ENCODE measurements around the gene RXRA. TPM values are rescaled to one million over a fixed set of nuclear protein-coding genes. Genes with fewer than 3 reads are reported as not detected.

Gene RXRA
- total and polyA plus RNA-seq, 4 donors = 41.5 to 116 (median 74.1) TPM

DNA sequence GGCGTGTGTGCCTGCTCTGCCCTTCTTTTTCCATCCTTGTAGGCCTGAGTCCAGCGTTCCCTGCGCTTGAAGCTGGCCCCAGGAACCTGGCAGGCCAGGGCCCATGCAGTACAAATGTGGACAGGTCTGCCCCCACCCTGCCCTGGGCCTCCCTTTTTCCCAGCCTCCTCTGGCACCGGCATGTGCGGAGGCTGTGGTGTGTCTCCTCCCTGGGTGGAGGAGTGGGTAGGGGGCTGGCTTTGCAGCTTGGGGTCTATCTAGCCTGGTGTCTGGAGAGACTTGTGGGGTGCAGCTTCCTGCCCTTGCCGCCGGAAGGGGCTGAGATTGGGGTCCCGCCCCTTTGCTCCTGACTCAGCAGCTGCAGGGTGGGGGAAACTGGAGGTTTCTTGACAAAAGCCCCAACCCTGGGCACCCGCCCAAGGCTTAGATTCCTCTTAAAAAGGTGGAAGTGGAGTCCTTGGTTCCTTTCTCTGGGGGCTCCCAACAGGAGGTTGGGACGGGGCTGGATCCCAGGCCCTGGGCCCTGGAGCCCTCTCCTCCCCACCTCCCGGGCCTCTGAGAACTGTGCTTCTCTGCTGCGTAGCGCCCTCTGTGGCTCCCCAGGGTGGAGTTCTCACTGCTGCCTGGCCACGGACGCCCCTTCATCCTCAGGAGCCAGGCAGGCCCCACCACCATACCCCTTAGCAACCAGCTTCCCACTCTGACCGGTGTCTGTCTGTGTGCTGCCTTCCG lies 18.0 kb downstream of the RXRA start:
- Histone ChIP-seq H3K9me3 (ENCODE audit: control insufficient read depth in 4 of 4, low read length in 3 of 4) (no peaks in the 10 kb centered on the region), H3K4me1 (ENCODE audit: control insufficient read depth in 4 of 4, insufficient read depth in 4 of 4, low read length in 3 of 4) (peaks cover 59 to 100% (median 96%) of the 10 kb centered on the region in 4 donors), H3K27me3 (ENCODE audit: control insufficient read depth in 4 of 4, insufficient read depth in 4 of 4, low read length in 3 of 4) (no peaks in the 10 kb centered on the region), H3K9ac (ENCODE audit: low read depth in 1 of 2, low read length in 2 of 2) (no peak overlapping the region), H3K36me3 (ENCODE audit: control insufficient read depth in 4 of 4, insufficient read depth in 3 of 4, low read depth in 1 of 4, low read length in 3 of 4) (no peaks in the 10 kb centered on the region), H3K27ac (ENCODE audit: low read depth in 1 of 2, low read length in 2 of 2) (peak overlapping the region; percentile 42 to 58), H3K4me3 (ENCODE audit: low read depth in 1 of 3, low read length in 3 of 3) (no peak overlapping the region)
- TF ChIP-seq, protein P1, sequence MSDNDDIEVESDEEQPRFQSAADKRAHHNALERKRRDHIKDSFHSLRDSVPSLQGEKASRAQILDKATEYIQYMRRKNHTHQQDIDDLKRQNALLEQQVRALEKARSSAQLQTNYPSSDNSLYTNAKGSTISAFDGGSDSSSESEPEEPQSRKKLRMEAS (IDR thresholded peaks at IDR 0.05) = no peak
- no peak for TF ChIP-seq HNF4G (IDR thresholded peaks at IDR 0.05)
- no peak for TF ChIP-seq FOXA1 (IDR thresholded peaks at IDR 0.05)
- TF ChIP-seq, protein P2, sequence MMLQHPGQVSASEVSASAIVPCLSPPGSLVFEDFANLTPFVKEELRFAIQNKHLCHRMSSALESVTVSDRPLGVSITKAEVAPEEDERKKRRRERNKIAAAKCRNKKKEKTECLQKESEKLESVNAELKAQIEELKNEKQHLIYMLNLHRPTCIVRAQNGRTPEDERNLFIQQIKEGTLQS (IDR thresholded peaks at IDR 0.05) = no peak
- TF ChIP-seq RXRA (IDR thresholded peaks at IDR 0.05) = no peak
- 65% methylated on average over 17 of the region's 17 CpGs for WGBS
- DNase-seq (ENCODE audit: low spot score) = no peak

DNA sequence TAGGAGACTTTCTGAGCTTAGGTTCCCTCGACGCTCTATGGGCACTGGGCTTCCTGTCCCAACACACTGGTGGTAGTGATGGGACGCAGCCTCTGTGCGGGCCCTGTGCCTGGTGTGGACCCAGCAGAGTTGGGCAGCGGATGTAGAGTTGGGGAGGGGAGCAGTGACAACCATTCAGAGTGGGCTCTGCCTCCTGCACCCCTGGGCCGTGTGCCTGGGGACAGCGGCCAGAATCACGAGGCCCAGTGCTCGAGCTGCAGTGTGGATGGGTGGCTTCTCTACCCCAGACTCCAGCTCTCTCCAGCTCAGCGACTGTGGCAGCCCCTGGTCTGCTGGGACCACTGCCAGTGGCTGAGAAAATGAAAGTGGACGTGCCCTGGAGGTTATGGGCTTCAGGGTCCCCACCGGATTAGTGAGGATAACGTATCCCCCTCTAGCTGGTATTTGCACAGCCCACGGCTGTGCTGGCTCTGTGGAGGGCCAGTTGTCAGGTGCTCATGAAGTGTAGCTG lies 18.6 kb downstream of the RXRA start:
- Histone ChIP-seq H3K27ac (ENCODE audit: low read depth in 1 of 2, low read length in 2 of 2) (peak overlapping the region; percentile 42 to 58), H3K9ac (ENCODE audit: low read depth in 1 of 2, low read length in 2 of 2) (peak overlapping the region in 1 of 2 donors; percentile 13), H3K36me3 (ENCODE audit: control insufficient read depth in 4 of 4, insufficient read depth in 3 of 4, low read depth in 1 of 4, low read length in 3 of 4) (no peaks in the 10 kb centered on the region), H3K9me3 (ENCODE audit: control insufficient read depth in 4 of 4, low read length in 3 of 4) (no peaks in the 10 kb centered on the region), H3K4me3 (ENCODE audit: low read depth in 1 of 3, low read length in 3 of 3) (no peak overlapping the region), H3K4me1 (ENCODE audit: control insufficient read depth in 4 of 4, insufficient read depth in 4 of 4, low read length in 3 of 4) (peaks cover 63 to 100% (median 94%) of the 10 kb centered on the region in 4 donors), H3K27me3 (ENCODE audit: control insufficient read depth in 4 of 4, insufficient read depth in 4 of 4, low read length in 3 of 4) (no peaks in the 10 kb centered on the region)
- TF ChIP-seq, protein P3, sequence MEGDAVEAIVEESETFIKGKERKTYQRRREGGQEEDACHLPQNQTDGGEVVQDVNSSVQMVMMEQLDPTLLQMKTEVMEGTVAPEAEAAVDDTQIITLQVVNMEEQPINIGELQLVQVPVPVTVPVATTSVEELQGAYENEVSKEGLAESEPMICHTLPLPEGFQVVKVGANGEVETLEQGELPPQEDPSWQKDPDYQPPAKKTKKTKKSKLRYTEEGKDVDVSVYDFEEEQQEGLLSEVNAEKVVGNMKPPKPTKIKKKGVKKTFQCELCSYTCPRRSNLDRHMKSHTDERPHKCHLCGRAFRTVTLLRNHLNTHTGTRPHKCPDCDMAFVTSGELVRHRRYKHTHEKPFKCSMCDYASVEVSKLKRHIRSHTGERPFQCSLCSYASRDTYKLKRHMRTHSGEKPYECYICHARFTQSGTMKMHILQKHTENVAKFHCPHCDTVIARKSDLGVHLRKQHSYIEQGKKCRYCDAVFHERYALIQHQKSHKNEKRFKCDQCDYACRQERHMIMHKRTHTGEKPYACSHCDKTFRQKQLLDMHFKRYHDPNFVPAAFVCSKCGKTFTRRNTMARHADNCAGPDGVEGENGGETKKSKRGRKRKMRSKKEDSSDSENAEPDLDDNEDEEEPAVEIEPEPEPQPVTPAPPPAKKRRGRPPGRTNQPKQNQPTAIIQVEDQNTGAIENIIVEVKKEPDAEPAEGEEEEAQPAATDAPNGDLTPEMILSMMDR (IDR thresholded peaks at IDR 0.05; ENCODE audit: low read depth, low read length, missing input control) = no peak
- no peak for TF ChIP-seq FOXA2 (IDR thresholded peaks at IDR 0.05)
- TF ChIP-seq JUND (IDR thresholded peaks at IDR 0.05) = no peak
- TF ChIP-seq FOXA1 (IDR thresholded peaks at IDR 0.05) = no peak
- TF ChIP-seq EGR1 (IDR thresholded peaks at IDR 0.05; ENCODE audit: low read depth in 2 of 2) = no peak
- TF ChIP-seq SP1 (IDR thresholded peaks at IDR 0.05) = no peak
- no peak for DNase-seq (ENCODE audit: low spot score)
- WGBS = 54% methylated on average over 14 of the region's 14 CpGs

DNA sequence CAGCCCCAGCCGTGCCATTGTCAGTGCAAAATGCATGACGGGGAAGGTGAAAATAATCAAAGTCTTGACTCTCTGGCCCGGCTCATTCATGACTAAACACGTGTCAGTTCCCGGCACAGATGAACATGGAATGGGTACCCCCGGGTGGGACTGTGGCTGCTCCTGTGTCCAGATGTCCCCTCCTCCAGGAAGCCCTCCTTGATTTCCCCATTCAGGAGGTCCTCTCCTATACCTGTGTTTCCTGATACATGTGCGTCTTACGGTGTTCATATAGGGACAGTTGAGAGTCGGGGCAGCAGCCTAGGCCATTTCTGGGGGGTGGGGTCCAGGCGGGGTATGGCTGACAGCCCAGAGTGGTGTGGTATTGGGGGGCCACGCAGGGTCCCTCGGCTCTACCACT lies 19.5 kb downstream of the RXRA start:
- H3K36me3 ChIP-seq (ENCODE audit: control insufficient read depth in 4 of 4, insufficient read depth in 3 of 4, low read depth in 1 of 4, low read length in 3 of 4) = no peaks in the 10 kb centered on the region

More for the DNA sequence above, 19.5 kb downstream of the RXRA start:
- Histone ChIP-seq H3K4me1 (ENCODE audit: control insufficient read depth in 4 of 4, insufficient read depth in 4 of 4, low read length in 3 of 4) (peaks cover 71 to 100% (median 95%) of the 10 kb centered on the region in 4 donors), H3K9ac (ENCODE audit: low read depth in 1 of 2, low read length in 2 of 2) (no peak overlapping the region), H3K27me3 (ENCODE audit: control insufficient read depth in 4 of 4, insufficient read depth in 4 of 4, low read length in 3 of 4) (no peaks in the 10 kb centered on the region), H3K27ac (ENCODE audit: low read depth in 1 of 2, low read length in 2 of 2) (peak overlapping the region in 1 of 2 donors; percentile 14), H3K4me3 (ENCODE audit: low read depth in 1 of 3, low read length in 3 of 3) (no peak overlapping the region), H3K9me3 (ENCODE audit: control insufficient read depth in 4 of 4, low read length in 3 of 4) (no peaks in the 10 kb centered on the region)
- TF ChIP-seq YY1 (IDR thresholded peaks at IDR 0.05) = no peak
- no peak for TF ChIP-seq NR2F2 (IDR thresholded peaks at IDR 0.05)
- TF ChIP-seq FOXA2 (IDR thresholded peaks at IDR 0.05) = no peak
- no peak for TF ChIP-seq TAF1 (conservative IDR thresholded peaks at IDR 0.05)
- TF ChIP-seq, protein P1 (IDR thresholded peaks at IDR 0.05) = no peak
- TF ChIP-seq, protein P4, sequence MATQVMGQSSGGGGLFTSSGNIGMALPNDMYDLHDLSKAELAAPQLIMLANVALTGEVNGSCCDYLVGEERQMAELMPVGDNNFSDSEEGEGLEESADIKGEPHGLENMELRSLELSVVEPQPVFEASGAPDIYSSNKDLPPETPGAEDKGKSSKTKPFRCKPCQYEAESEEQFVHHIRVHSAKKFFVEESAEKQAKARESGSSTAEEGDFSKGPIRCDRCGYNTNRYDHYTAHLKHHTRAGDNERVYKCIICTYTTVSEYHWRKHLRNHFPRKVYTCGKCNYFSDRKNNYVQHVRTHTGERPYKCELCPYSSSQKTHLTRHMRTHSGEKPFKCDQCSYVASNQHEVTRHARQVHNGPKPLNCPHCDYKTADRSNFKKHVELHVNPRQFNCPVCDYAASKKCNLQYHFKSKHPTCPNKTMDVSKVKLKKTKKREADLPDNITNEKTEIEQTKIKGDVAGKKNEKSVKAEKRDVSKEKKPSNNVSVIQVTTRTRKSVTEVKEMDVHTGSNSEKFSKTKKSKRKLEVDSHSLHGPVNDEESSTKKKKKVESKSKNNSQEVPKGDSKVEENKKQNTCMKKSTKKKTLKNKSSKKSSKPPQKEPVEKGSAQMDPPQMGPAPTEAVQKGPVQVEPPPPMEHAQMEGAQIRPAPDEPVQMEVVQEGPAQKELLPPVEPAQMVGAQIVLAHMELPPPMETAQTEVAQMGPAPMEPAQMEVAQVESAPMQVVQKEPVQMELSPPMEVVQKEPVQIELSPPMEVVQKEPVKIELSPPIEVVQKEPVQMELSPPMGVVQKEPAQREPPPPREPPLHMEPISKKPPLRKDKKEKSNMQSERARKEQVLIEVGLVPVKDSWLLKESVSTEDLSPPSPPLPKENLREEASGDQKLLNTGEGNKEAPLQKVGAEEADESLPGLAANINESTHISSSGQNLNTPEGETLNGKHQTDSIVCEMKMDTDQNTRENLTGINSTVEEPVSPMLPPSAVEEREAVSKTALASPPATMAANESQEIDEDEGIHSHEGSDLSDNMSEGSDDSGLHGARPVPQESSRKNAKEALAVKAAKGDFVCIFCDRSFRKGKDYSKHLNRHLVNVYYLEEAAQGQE (IDR thresholded peaks at IDR 0.05) = no peak
- TF ChIP-seq SP1 (IDR thresholded peaks at IDR 0.05) = no peak
- TF ChIP-seq GABPA (IDR thresholded peaks at IDR 0.05 in 1 of 2, conservative IDR thresholded peaks at IDR 0.05 in 1 of 2) = no peak
- TF ChIP-seq HNF4G (IDR thresholded peaks at IDR 0.05) = no peak
- TF ChIP-seq FOXA1 (IDR thresholded peaks at IDR 0.05) = no peak
- TF ChIP-seq HNF4A (conservative IDR thresholded peaks at IDR 0.05) = no peak
- TF ChIP-seq RXRA (IDR thresholded peaks at IDR 0.05) = no peak
- TF ChIP-seq, protein P3 (IDR thresholded peaks at IDR 0.05; ENCODE audit: low read depth, low read length, missing input control) = no peak
- TF ChIP-seq JUND (IDR thresholded peaks at IDR 0.05) = no peak
- 74% methylated on average over 12 of the region's 12 CpGs for WGBS
- DNase-seq (ENCODE audit: low spot score) = no peak
